K562 (cell line): ENCODE results near the gene LGALS7. TPM values are rescaled to one million over a fixed set of nuclear protein-coding genes. Genes with fewer than 3 reads are reported as not detected.

Experiments used
- ATAC-seq: fragments of 200-7000 bp; cut with Tn5 transposase; 3 replicates; pipeline ENCODE4 v1.9.1; 2020; ENCODE audit warnings: moderate library complexity
- BruUV-seq: library from RNA; stranded (reverse); fragments of 400-500 nt; replicated peaks from 2 replicates; lab custom pipeline; 2021; lab: Mats Ljungman, UMichigan
- CTCF ChIA-PET: fragments of 300-600 bp; formaldehyde crosslinking; extraction: SDS; loops from one replicate; lab custom pipeline; 2021; ENCODE audit warnings: low intra/inter-chr PET ratio; lab: Yijun Ruan, JAX
- POLR2A ChIA-PET: fragments of 300-600, 350-650 bp; sonication (Branson Sonifier 250); formaldehyde crosslinking; extraction: SDS; loops from one replicate; lab custom pipeline; 2021; ENCODE audit warnings: antibody characterized with exemption, inconsistent platforms; lab: Yijun Ruan, JAX
- DNase-seq, 4 experiments: peaks; one replicate each; pipeline versions ENCODE4 v3.0.0 to v3.0.0-alpha.2; 2011 to 2018; ENCODE audit warnings: low spot score in 3 of 4, mixed read lengths in 3 of 4; ENCODE audit errors: extremely low read depth in 1 of 4
- FAIRE-seq: peaks from 2 replicates; lab custom pipeline; 2011; peaks lifted over from hg19 to GRCh38; lab: Jason Lieb, UNC
- H2AFZ ChIP-seq: 2 replicates; pipeline ENCODE4 v1.6.0; 2011; ENCODE audit warnings: low read depth, low read length, control low read depth, inconsistent platforms
- H3K27ac ChIP-seq: fragments of 200-600 bp; 3 replicates; pipeline ENCODE4 v1.8.0; 2011; ENCODE audit warnings: low read depth, mild to moderate bottlenecking, control low read depth, inconsistent platforms, low read length, moderate library complexity, mixed read lengths; ENCODE audit errors: extremely low read depth
- H3K27me3 ChIP-seq, 2 experiments: fragments of 300-600 bp in 1 of 2; 2 replicates in 1 of 2; 3 replicates in 1 of 2; pipeline versions ENCODE4 v1.6.0 to v1.8.0; 2011; ENCODE audit warnings: inconsistent platforms in 2 of 2, low read length in 2 of 2, mild to moderate bottlenecking in 1 of 2, mixed read lengths in 1 of 2, moderate library complexity in 1 of 2; ENCODE audit not compliant: control insufficient read depth in 2 of 2, insufficient read depth in 2 of 2
- H3K36me3 ChIP-seq: fragments of 300-600 bp; 3 replicates; pipeline ENCODE4 v1.8.0; 2011; ENCODE audit warnings: mild to moderate bottlenecking, low read length, inconsistent platforms; ENCODE audit not compliant: control insufficient read depth, insufficient read depth
- H3K4me1 ChIP-seq, 2 experiments: fragments of 200-600 bp in 1 of 2; replicated peaks in 1 of 2; 2 replicates in 1 of 2; 3 replicates in 1 of 2; pipeline versions ENCODE4 v1.5.1 to v1.8.0; 2011; ENCODE audit warnings: inconsistent platforms in 2 of 2, low read length in 2 of 2, mild to moderate bottlenecking in 1 of 2, mixed read lengths in 1 of 2, moderate library complexity in 1 of 2; ENCODE audit not compliant: control insufficient read depth in 2 of 2, insufficient read depth in 2 of 2
- H3K4me2 ChIP-seq: 2 replicates; pipeline ENCODE4 v1.6.1; 2011; ENCODE audit warnings: low read length, control low read depth, inconsistent platforms, mixed read lengths; ENCODE audit not compliant: insufficient read depth
- H3K4me3 ChIP-seq: fragments of 200-600 bp; sonication (generic), shearing (Covaris generic); 2 replicates; pipeline ENCODE4 v1.5.1; 2016; ENCODE audit warnings: control low read depth, inconsistent platforms
- H3K79me2 ChIP-seq: fragments of 200-600 bp; 3 replicates; pipeline ENCODE4 v1.8.0; 2011; ENCODE audit warnings: low read length, inconsistent platforms; ENCODE audit not compliant: control insufficient read depth, insufficient read depth
- H3K9ac ChIP-seq, 2 experiments: 2 replicates each; pipeline versions ENCODE4 v1.6.0 to v1.6.1; 2011; ENCODE audit warnings: low read depth in 2 of 2, low read length in 2 of 2, control low read depth in 1 of 2, inconsistent platforms in 1 of 2, mild to moderate bottlenecking in 1 of 2, mixed read lengths in 1 of 2; ENCODE audit not compliant: insufficient read depth in 1 of 2
- H3K9me1 ChIP-seq: one replicate; pipeline ENCODE4 v1.6.0; 2011; ENCODE audit warnings: inconsistent platforms, mild to moderate bottlenecking, low read length, moderate library complexity; ENCODE audit not compliant: control insufficient read depth, insufficient read depth
- H3K9me3 ChIP-seq: replicated peaks from 2 replicates; pipeline ENCODE4 v1.5.1; 2011; ENCODE audit warnings: low read depth, low read length, inconsistent platforms; ENCODE audit not compliant: control insufficient read depth, insufficient read depth
- H4K20me1 ChIP-seq: replicated peaks from 2 replicates; pipeline ENCODE4 v1.6.1; 2011; ENCODE audit warnings: low read length, inconsistent platforms, mixed read lengths; ENCODE audit not compliant: control insufficient read depth, insufficient read depth
- FOS ChIP-seq: IDR thresholded peaks from 3 replicates; pipeline ENCODE4 v1.6.1; 2011; ENCODE audit not compliant: insufficient read length; ENCODE audit errors: extremely low read depth
- IRF9 ChIP-seq: fragments of 450-650 bp; IDR thresholded peaks from 2 replicates; pipeline ENCODE4 v1.6.1; 2016; ENCODE audit warnings: missing biosample characterization, missing genetic modification characterization
- KAT2B ChIP-seq: IDR thresholded peaks from one replicate; pipeline ENCODE4 v1.6.1; 2012; ENCODE audit warnings: low read depth, mild to moderate bottlenecking, control low read depth, inconsistent platforms, low read length, moderate library complexity
- NFYB ChIP-seq: IDR thresholded peaks from 2 replicates; pipeline ENCODE4 v1.6.1; 2011; ENCODE audit warnings: mild to moderate bottlenecking, moderate library complexity; ENCODE audit not compliant: insufficient read length; ENCODE audit errors: extremely low read depth
- POLR2G ChIP-seq: fragments of 200-400 bp; formaldehyde crosslinking; IDR thresholded peaks from 2 replicates; pipeline ENCODE4 v1.6.1; 2017; ENCODE audit warnings: low read depth, mild to moderate bottlenecking, antibody characterized with exemption, low read length, moderate library complexity
- SMAD3 ChIP-seq: fragments of 450-650 bp; formaldehyde crosslinking; conservative IDR thresholded peaks from 2 replicates; pipeline ENCODE4 v1.4.0; 2020; ENCODE audit warnings: mild to moderate bottlenecking
- SMAD4 ChIP-seq: fragments of 250-450 bp; sonication (Bioruptor Pico); conservative IDR thresholded peaks from 2 replicates; pipeline ENCODE4 v1.8.0; 2021; ENCODE audit warnings: inconsistent platforms, mild to moderate bottlenecking, moderate library complexity
- SP2 ChIP-seq: IDR thresholded peaks from 2 replicates; pipeline ENCODE4 v1.6.1; 2011; ENCODE audit warnings: mild to moderate bottlenecking, low read depth, low read length, moderate library complexity; ENCODE audit not compliant: poor library complexity, severe bottlenecking; ENCODE audit errors: extremely low read depth
- STAG1 ChIP-seq: sonication (generic); formaldehyde crosslinking; IDR thresholded peaks from 2 replicates; pipeline ENCODE4 v1.5.0; 2020; ENCODE audit warnings: missing genetic modification reagents, borderline replicate concordance
- ZHX1 ChIP-seq: fragments of 150-350 bp; conservative IDR thresholded peaks from 2 replicates; pipeline ENCODE4 v1.6.1; 2014; ENCODE audit warnings: low read length
- ZNF134 ChIP-seq: fragments of 250-450 bp; sonication (Bioruptor Pico); conservative IDR thresholded peaks from 2 replicates; pipeline ENCODE4 v1.4.0; 2020
- ZNF197 ChIP-seq: fragments of 200-800 bp; sonication (Bioruptor generic); IDR thresholded peaks from 2 replicates; pipeline ENCODE4 v1.6.1; 2016; ENCODE audit warnings: low read depth, missing genetic modification characterization, missing compliant biosample characterization
- WGBS: fragments of 100-300 bp; shearing (Covaris generic); methylation state at CpG from one replicate; pipeline ENCODE4 v1.1.6; 2016; ENCODE audit warnings: low coverage, mixed read lengths; ENCODE audit not compliant: insufficient coverage; ENCODE audit errors: missing lambda C conversion rate; 5-methylcytosine and 5-hydroxymethylcytosine counted together
- in situ Hi-C: fragments of 300-500 bp; cut with MboI; formaldehyde crosslinking; loops from 4 replicates; pipeline ENCODE4 v1.15.0; 2018; ENCODE audit warnings: inconsistent platforms, mixed read lengths
- intact Hi-C: fragments of 100-400 bp; cut with micrococcal nuclease; formaldehyde crosslinking; loops from 2 replicates; pipeline ENCODE4 v1.14.2; 2022
- polyA plus RNA-seq, 8 experiments: library from polyadenylated mRNA; depleted of rRNA in 4 of 8; stranded (reverse) in 5 of 8; unstranded in 3 of 8; fragments of >200 nt; fragmentation: Nextera tagmentation in 2 of 8; fragmentation: Illumina TruSeq in 1 of 8; extraction: Ambion mirVana in 2 of 8; extraction: Trizol in 1 of 8; gene quantifications; 2 replicates each; pipeline versions ENCODE4 v1.2.1 to v1.2.3, GENCODE V29; 2011 to 2014; ENCODE audit warnings: inconsistent platforms in 1 of 8, missing spikeins in 1 of 8
- total RNA-seq, 7 experiments: library from RNA; depleted of rRNA in 6 of 7; stranded (reverse); fragments of >200 nt in 6 of 7; fragmentation: Illumina TruSeq in 2 of 7; extraction: Trizol in 2 of 7; gene quantifications; 2 replicates each; pipeline versions ENCODE4 v1.2.1 to v1.2.3, GENCODE V29; 2011 to 2021; ENCODE audit warnings: low replicate concordance in 1 of 7
- TF ChIP-seq, protein P1 (sequence below): sonication (generic); formaldehyde crosslinking; IDR thresholded peaks from 2 replicates; pipeline ENCODE4 v1.8.1; 2023; ENCODE audit warnings: mild to moderate bottlenecking, missing genetic modification reagents

The LGALS7 gene
- total and polyA plus RNA-seq, 9 of the 15 experiments (the other 6 are each of a cell fraction or from before 2014, with no cell fraction given) = not detected

DNA sequence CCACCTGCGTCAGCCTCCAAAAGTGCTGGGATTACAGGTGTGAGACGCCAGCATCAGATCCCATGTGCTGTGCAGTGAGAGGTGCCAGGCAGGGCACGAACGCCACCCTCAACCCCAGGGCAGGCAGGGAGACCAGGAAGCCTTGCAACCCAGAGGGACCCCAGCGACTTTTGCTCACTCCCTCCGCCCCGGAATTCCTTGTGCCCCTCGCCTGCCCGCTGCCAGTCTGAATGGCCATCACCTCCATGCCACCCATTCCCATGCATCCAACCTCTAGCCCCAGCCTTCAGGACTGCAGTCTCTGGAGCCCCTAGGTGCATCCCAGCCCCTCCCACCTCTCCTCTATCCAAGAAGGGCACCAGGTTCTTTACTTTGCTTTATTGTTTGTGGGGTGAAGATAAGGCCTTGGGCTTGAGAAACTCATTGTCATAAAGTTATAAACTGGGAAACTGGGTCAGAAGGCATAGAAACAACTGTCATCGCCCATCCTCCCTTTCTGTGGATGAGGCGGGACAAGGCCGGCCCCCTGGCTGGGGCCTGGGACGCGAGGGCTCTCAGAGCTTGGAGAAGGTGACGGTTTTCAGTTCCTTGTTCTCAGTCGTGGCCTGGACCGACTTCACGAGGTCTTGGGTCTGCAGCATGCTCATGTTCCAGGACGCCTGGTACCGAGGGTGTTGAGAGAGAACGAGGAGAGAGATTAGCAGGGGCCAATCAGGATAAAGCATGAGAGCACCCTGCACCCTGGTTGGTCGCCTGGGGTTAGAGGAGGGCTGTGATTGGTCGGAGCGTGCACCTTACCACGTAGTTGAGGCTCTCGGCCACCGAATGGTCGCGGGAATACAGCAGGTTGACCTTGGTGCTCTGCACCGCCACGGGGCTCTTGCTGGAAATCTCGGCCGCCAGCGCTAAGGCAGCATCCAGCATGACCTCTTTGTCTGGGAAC is 42.0 kb upstream of the LGALS7 start:
- TF ChIP-seq KAT2B (no peak), SMAD4 (CRISPR knock-in tag) (no peak), IRF9 (tag) (no peak), ZNF134 (CRISPR knock-in tag) (no peak), ZNF197 (CRISPR knock-in tag) (no peak), SP2 (peak; percentile 12), FOS (peak; percentile 37), SMAD3 (CRISPR knock-in tag) (no peak), NFYB (peak; percentile 19), POLR2G (0 out of 2 replicates have a peak, but pooled peaks have one; percentile 29), ZHX1 (no peak), STAG1 (CRISPR knock-in tag) (no peak)
- TF ChIP-seq, protein P1, sequence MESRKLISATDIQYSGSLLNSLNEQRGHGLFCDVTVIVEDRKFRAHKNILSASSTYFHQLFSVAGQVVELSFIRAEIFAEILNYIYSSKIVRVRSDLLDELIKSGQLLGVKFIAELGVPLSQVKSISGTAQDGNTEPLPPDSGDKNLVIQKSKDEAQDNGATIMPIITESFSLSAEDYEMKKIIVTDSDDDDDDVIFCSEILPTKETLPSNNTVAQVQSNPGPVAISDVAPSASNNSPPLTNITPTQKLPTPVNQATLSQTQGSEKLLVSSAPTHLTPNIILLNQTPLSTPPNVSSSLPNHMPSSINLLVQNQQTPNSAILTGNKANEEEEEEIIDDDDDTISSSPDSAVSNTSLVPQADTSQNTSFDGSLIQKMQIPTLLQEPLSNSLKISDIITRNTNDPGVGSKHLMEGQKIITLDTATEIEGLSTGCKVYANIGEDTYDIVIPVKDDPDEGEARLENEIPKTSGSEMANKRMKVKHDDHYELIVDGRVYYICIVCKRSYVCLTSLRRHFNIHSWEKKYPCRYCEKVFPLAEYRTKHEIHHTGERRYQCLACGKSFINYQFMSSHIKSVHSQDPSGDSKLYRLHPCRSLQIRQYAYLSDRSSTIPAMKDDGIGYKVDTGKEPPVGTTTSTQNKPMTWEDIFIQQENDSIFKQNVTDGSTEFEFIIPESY (CRISPR knock-in tag) = peak; percentile 98
- in situ Hi-C loops (no loop called here), intact Hi-C loops (no loop called here)
- no peak overlapping the region for H2AFZ ChIP-seq
- no peak overlapping the region for H3K4me3 ChIP-seq
- H3K4me2 ChIP-seq = no peak overlapping the region
- peak in 3 of 4 experiments; percentile 47 to 64 (median 57) for DNase-seq
- H3K79me2 ChIP-seq = no peaks in the 10 kb centered on the region
- ChIA-PET POLR2A (interaction anchor here (0.5 to 1.7 kb wide), 4 partner anchors 11 to 477 kb away, joined by 3 to 7 read pairs (median 3); no protein-coding TSS in a partner anchor), CTCF (no interaction called here)
- 89% methylated on average over 30 of the region's 34 CpGs for WGBS
- H3K4me1 ChIP-seq = peaks cover 14 to 48% of the 10 kb centered on the region in 2 experiments
- BruUV-seq = TSS peak; percentile 94
- H3K9me1 ChIP-seq = no peaks in the 10 kb centered on the region
- H3K36me3 ChIP-seq = peaks cover 22% of the 10 kb centered on the region; the same call in 2 of the 3 replicates
- no peak overlapping the region for H3K27ac ChIP-seq
- no peak for ATAC-seq
- H3K27me3 ChIP-seq = no peaks in the 10 kb centered on the region
- H3K9me3 ChIP-seq = no peaks in the 10 kb centered on the region
- no peaks in the 10 kb centered on the region for H4K20me1 ChIP-seq
- no peak for FAIRE-seq
- 0 out of 4 replicates have a peak overlapping the region, but pooled peaks of 1 of the 2 experiments have one; percentile 42 for H3K9ac ChIP-seq
